H1 (cell line): ENCODE data around the gene FASN. TPM values are rescaled to one million over a fixed set of nuclear protein-coding genes. Genes with fewer than 3 reads are reported as not detected.

Experiments
- CTCF ChIA-PET: fragments of 300-600 bp; sonication (Branson Sonifier 250); formaldehyde crosslinking; loops from one replicate; lab custom pipeline; 2021; ENCODE audit not compliant: partially characterized antibody; lab: Charles Lee
- POLR2A ChIA-PET: fragments of 300-600 bp; sonication (Branson Sonifier 250); formaldehyde crosslinking; loops from one replicate; lab custom pipeline; 2021; ENCODE audit warnings: inconsistent platforms; ENCODE audit not compliant: partially characterized antibody; lab: Charles Lee
- DNase-seq, 2 experiments: peaks; one replicate each; pipeline versions ENCODE4 v3.0.0 to v3.0.0-alpha.2; 2010 to 2022; ENCODE audit warnings: low spot score in 2 of 2, low read depth in 1 of 2, mixed read lengths in 1 of 2
- FAIRE-seq: peaks from 2 replicates; lab custom pipeline; 2011; peaks lifted over from hg19 to GRCh38; lab: Jason Lieb, UNC
- H2AFZ ChIP-seq: 2 replicates; pipeline ENCODE4 v1.8.1; 2012; ENCODE audit warnings: low read length, inconsistent platforms
- H2AK5ac ChIP-seq: 2 replicates; pipeline ENCODE4 v1.6.1; 2013; ENCODE audit warnings: low read depth, low read length
- H2BK120ac ChIP-seq: replicated peaks from 2 replicates; pipeline ENCODE3; 2013; ENCODE audit warnings: low read depth, low read length, inconsistent platforms
- H2BK12ac ChIP-seq: 2 replicates; pipeline ENCODE4 v1.6.1; 2013; ENCODE audit warnings: low read depth, low read length
- H2BK15ac ChIP-seq: 2 replicates; pipeline ENCODE4 v1.6.1; 2013; ENCODE audit warnings: low read length
- H2BK20ac ChIP-seq: 2 replicates; pipeline ENCODE4 v1.6.1; 2013; ENCODE audit warnings: low read length
- H2BK5ac ChIP-seq: 2 replicates; pipeline ENCODE4 v1.6.1; 2013; ENCODE audit warnings: low read depth, low read length
- H3K14ac ChIP-seq: 2 replicates; pipeline ENCODE4 v1.6.1; 2013; ENCODE audit warnings: inconsistent platforms; ENCODE audit not compliant: insufficient read length
- H3K18ac ChIP-seq: 2 replicates; pipeline ENCODE4 v1.6.1; 2013; ENCODE audit warnings: low read length; ENCODE audit errors: extremely low read depth
- H3K23ac ChIP-seq: 2 replicates; pipeline ENCODE4 v1.6.1; 2013; ENCODE audit warnings: inconsistent platforms; ENCODE audit not compliant: insufficient read length
- H3K23me2 ChIP-seq: 2 replicates; pipeline ENCODE4 v1.6.1; 2013; ENCODE audit warnings: low read depth, low read length
- H3K27ac ChIP-seq: 2 replicates; pipeline ENCODE4 v1.6.1; 2011; ENCODE audit warnings: low read depth, low read length, inconsistent platforms
- H3K27me3 ChIP-seq, 4 experiments: replicated peaks in 1 of 4; 1 replicate in 1 of 4; 2 replicates in 3 of 4; pipeline versions ENCODE4 v1.6.1 to v1.8.1; 2011 to 2013; ENCODE audit warnings: low read length in 3 of 4, mild to moderate bottlenecking in 3 of 4, inconsistent platforms in 2 of 4, mixed read lengths in 2 of 4, moderate library complexity in 1 of 4; ENCODE audit not compliant: control insufficient read depth in 3 of 4, insufficient read depth in 3 of 4; ENCODE audit errors: extremely low read depth in 1 of 4
- H3K36me3 ChIP-seq, 4 experiments: 2 replicates each; pipeline versions ENCODE4 v1.6.1 to v1.8.1; 2011 to 2013; ENCODE audit warnings: mild to moderate bottlenecking in 4 of 4, low read length in 3 of 4, moderate library complexity in 2 of 4, control low read depth in 1 of 4, inconsistent platforms in 1 of 4; ENCODE audit not compliant: insufficient read depth in 4 of 4, control insufficient read depth in 2 of 4
- H3K4ac ChIP-seq: replicated peaks from 2 replicates; pipeline ENCODE3; 2013; ENCODE audit warnings: low read length, low read depth, mixed read lengths, inconsistent platforms; ENCODE audit not compliant: insufficient read length
- H3K4me1 ChIP-seq, 4 experiments: replicated peaks in 1 of 4; 1 replicate in 1 of 4; 2 replicates in 3 of 4; pipeline versions ENCODE4 v1.6.1 to v1.8.1; 2011 to 2013; ENCODE audit warnings: low read length in 3 of 4, inconsistent platforms in 2 of 4, mixed read lengths in 1 of 4; ENCODE audit not compliant: insufficient read depth in 4 of 4, control insufficient read depth in 3 of 4
- H3K4me2 ChIP-seq, 2 experiments: 2 replicates each; pipeline versions ENCODE4 v1.6.1 to v1.8.1; 2011 to 2013; ENCODE audit warnings: low read depth in 2 of 2, low read length in 2 of 2, control low read depth in 1 of 2, inconsistent platforms in 1 of 2, mild to moderate bottlenecking in 1 of 2; ENCODE audit not compliant: insufficient read depth in 1 of 2
- H3K4me3 ChIP-seq, 4 experiments: fragments of 200-600, 300-600 bp in 1 of 4; sonication (generic), shearing (Covaris generic), sonication (Bioruptor Twin) in 1 of 4; 2 replicates each; pipeline versions ENCODE4 v1.5.1 to v1.8.1; 2011 to 2016; ENCODE audit warnings: low read length in 4 of 4, low read depth in 3 of 4, control low read depth in 2 of 4, inconsistent platforms in 2 of 4, mild to moderate bottlenecking in 2 of 4, mixed read lengths in 1 of 4, moderate library complexity in 1 of 4; ENCODE audit not compliant: insufficient read depth in 2 of 4; ENCODE audit errors: extremely low read depth in 1 of 4
- H3K56ac ChIP-seq: replicated peaks from 2 replicates; pipeline ENCODE3; 2013; ENCODE audit warnings: low read depth, mild to moderate bottlenecking, mixed read lengths, low read length, inconsistent platforms; ENCODE audit not compliant: insufficient read length
- H3K79me1 ChIP-seq: 2 replicates; pipeline ENCODE4 v1.6.1; 2013; ENCODE audit warnings: low read depth, low read length, control low read depth
- H3K79me2 ChIP-seq, 2 experiments: 2 replicates each; pipeline versions ENCODE4 v1.6.1 to v1.8.1; 2012 to 2013; ENCODE audit warnings: low read length in 2 of 2, mild to moderate bottlenecking in 2 of 2, inconsistent platforms in 1 of 2; ENCODE audit not compliant: insufficient read depth in 2 of 2, control insufficient read depth in 1 of 2
- H3K9ac ChIP-seq, 4 experiments: replicated peaks in 1 of 4; 1 replicate in 1 of 4; 2 replicates in 3 of 4; pipeline versions ENCODE4 v1.6.1 to v1.8.1; 2011 to 2013; ENCODE audit warnings: low read depth in 3 of 4, low read length in 3 of 4, control low read depth in 2 of 4, mild to moderate bottlenecking in 2 of 4, moderate library complexity in 2 of 4, inconsistent platforms in 1 of 4; ENCODE audit errors: extremely low read depth in 1 of 4
- H3K9me3 ChIP-seq, 2 experiments: 2 replicates each; pipeline versions ENCODE4 v1.6.1 to v1.8.1; 2012 to 2013; ENCODE audit warnings: mild to moderate bottlenecking in 2 of 2, moderate library complexity in 2 of 2, control low read depth in 1 of 2, inconsistent platforms in 1 of 2, low read depth in 1 of 2, low read length in 1 of 2, mixed read lengths in 1 of 2; ENCODE audit not compliant: insufficient read depth in 2 of 2
- H4K20me1 ChIP-seq, 2 experiments: replicated peaks in 1 of 2; 2 replicates each; pipeline versions ENCODE3 to v1.8.1; 2011 to 2013; ENCODE audit warnings: inconsistent platforms in 2 of 2, low read length in 2 of 2, mild to moderate bottlenecking in 1 of 2; ENCODE audit not compliant: insufficient read depth in 2 of 2, control insufficient read depth in 1 of 2
- H4K5ac ChIP-seq: 2 replicates; pipeline ENCODE4 v1.6.1; 2013; ENCODE audit warnings: low read length, low read depth, mixed read lengths, inconsistent platforms; ENCODE audit not compliant: insufficient read length
- H4K8ac ChIP-seq: 2 replicates; pipeline ENCODE4 v1.8.0; 2013; ENCODE audit warnings: mild to moderate bottlenecking, moderate library complexity, low read length, inconsistent platforms; ENCODE audit not compliant: insufficient read depth; ENCODE audit errors: extremely low read depth
- H4K91ac ChIP-seq: replicated peaks from 2 replicates; pipeline ENCODE3; 2013; ENCODE audit warnings: low read length, mixed read lengths, inconsistent platforms; ENCODE audit not compliant: insufficient read length
- POLR2A ChIP-seq, 2 experiments: IDR thresholded peaks; 1 replicate in 1 of 2; 2 replicates in 1 of 2; pipeline ENCODE4 v1.6.1; 2011; ENCODE audit warnings: low read depth in 2 of 2, low read length in 2 of 2, mild to moderate bottlenecking in 2 of 2; ENCODE audit errors: control extremely low read depth in 1 of 2
- POLR2AphosphoS5 ChIP-seq: IDR thresholded peaks from 2 replicates; pipeline ENCODE4 v1.6.1; 2011; ENCODE audit warnings: low read depth, low read length
- WGBS, 2 experiments: shearing (Covaris generic) in 1 of 2; methylation state at CpG; one replicate each; pipeline versions ENCODE4 v1.1.6 to v1.1.7; 2013 to 2015; ENCODE audit warnings: low lambda C conversion rate in 2 of 2, mixed read lengths in 2 of 2, inconsistent platforms in 1 of 2, low coverage in 1 of 2, missing lambda C conversion rate in 1 of 2; ENCODE audit not compliant: insufficient replicate concordance in 2 of 2, insufficient coverage in 1 of 2, insufficient read length in 1 of 2; ENCODE audit errors: extremely low coverage in 1 of 2, missing lambda C conversion rate in 1 of 2; 5-methylcytosine and 5-hydroxymethylcytosine counted together
- polyA plus RNA-seq, 7 experiments: library from polyadenylated mRNA; depleted of rRNA in 3 of 7; stranded (reverse) in 5 of 7; unstranded in 2 of 7; fragments of >200 nt in 5 of 7; fragments of 200-250 nt in 2 of 7; gene quantifications; 1 replicate in 5 of 7; 2 replicates in 1 of 7; 4 replicates in 1 of 7; pipeline versions ENCODE4 v1.2.1 to v1.2.3, GENCODE V29; 2011 to 2013; ENCODE audit warnings: missing spikeins in 2 of 7, mixed read lengths in 2 of 7
- total RNA-seq: library from RNA; stranded (reverse); fragmentation: NEBNext Ultra II Directional; extraction: Animal tissue kit (Norgen Biotek cat#: 25700); gene quantifications from 2 replicates; pipeline ENCODE4 v1.2.1, GENCODE V29; 2021

FASN gene
- total and polyA plus RNA-seq, 2 of the 8 experiments (the other 6 are each of a cell fraction or from before 2014, with no cell fraction given), result 143 to 561 TPM

- H3K56ac ChIP-seq, result no peak overlapping the region
- no peak overlapping the region for H3K14ac ChIP-seq
- no peak overlapping the region for H2BK12ac ChIP-seq
- no peak overlapping the region for H3K9ac ChIP-seq
- no peaks in the 10 kb centered on the region for H3K23me2 ChIP-seq
- H3K36me3 ChIP-seq, result peaks cover 60 to 91% (median 76%) of the 10 kb centered on the region in 4 experiments
- H3K23ac ChIP-seq, result no peak overlapping the region
- H3K4ac ChIP-seq, result no peak overlapping the region
- no peak overlapping the region for H3K4me3 ChIP-seq
- no peak overlapping the region for H2AK5ac ChIP-seq
- H3K79me1 ChIP-seq, result peaks cover 7% of the 10 kb centered on the region
- no peak overlapping the region for H3K27ac ChIP-seq
- no peak overlapping the region for H4K5ac ChIP-seq
- no peak overlapping the region for H3K18ac ChIP-seq
- DNase-seq, result no peak
- H2BK120ac ChIP-seq, result no peak overlapping the region
- no peaks in the 10 kb centered on the region for H3K4me1 ChIP-seq
- no peak overlapping the region for H2AFZ ChIP-seq
- peaks cover 30 to 62% of the 10 kb centered on the region in 2 experiments for H4K20me1 ChIP-seq
- H4K8ac ChIP-seq, result no peak overlapping the region; the same call in 1 of the 2 replicates
- H2BK15ac ChIP-seq, result no peak overlapping the region
- TF ChIP-seq POLR2A (IDR thresholded peaks at IDR 0.05; ENCODE audit: control extremely low read depth in 1 of 2, low read depth in 2 of 2, low read length in 2 of 2) (peak in 1 of 2 experiments; percentile 51; a peak in 1 of 3 replicates), POLR2AphosphoS5 (no peak)
- no peak overlapping the region for H3K4me2 ChIP-seq
- CTCF ChIA-PET, result interaction anchor here (1.0 to 2.9 kb wide), 4 partner anchors 15 to 72 kb away, joined by 3 to 13 read pairs (median 6); no protein-coding TSS in a partner anchor
- no peaks in the 10 kb centered on the region for H3K9me3 ChIP-seq
- H4K91ac ChIP-seq, result no peak overlapping the region
- H2BK20ac ChIP-seq, result no peak overlapping the region
- WGBS, 2 experiments, result 93% methylated on average over 17 of the region's 22 CpGs; no CpG with 5 or more reads in 1 of the 2 experiments
- no peaks in the 10 kb centered on the region for H3K79me2 ChIP-seq
- H2BK5ac ChIP-seq, result no peak overlapping the region
- POLR2A ChIA-PET, result interaction anchor here (0.6 to 12.5 kb wide), 7 partner anchors 7 to 34 kb away, joined by 3 to 105 read pairs (median 8); partner anchors contain the start of gene FASN
- no peak for FAIRE-seq
- H3K27me3 ChIP-seq, result no peaks in the 10 kb centered on the region
These were observed 16.1 kb downstream of the FASN start for GRCh38 chr17:82081966-82082365.
